ENCODE results near the gene DUSP1. TPM values are rescaled to one million over a fixed set of nuclear protein-coding genes. Genes with fewer than 3 reads are reported as not detected.
A peak's percentile ranks its signal among the peaks of the same experiment; 100 is the strongest.

The DUSP1 gene
- total and polyA plus RNA-seq, 4 donors = 138 to 1,153 (median 344) TPM

GRCh38 chr5:172819569-172819968 lies 48.6 kb upstream of the DUSP1 start:
- Histone ChIP-seq H3K36me3 (ENCODE audit: control insufficient read depth in 4 of 4, insufficient read depth in 4 of 4, low read length in 4 of 4) (no peaks in the 10 kb centered on the region), H3K27me3 (ENCODE audit: control insufficient read depth in 3 of 3, insufficient read depth in 3 of 3, low read length in 2 of 3) (no peaks in the 10 kb centered on the region), H3K4me1 (ENCODE audit: control insufficient read depth in 5 of 5, insufficient read depth in 5 of 5, low read length in 5 of 5) (peaks cover 0 to 14% (median 3%) of the 10 kb centered on the region in 5 donors), H3K9ac (ENCODE audit: insufficient read depth in 1 of 2, low read length in 2 of 2) (no peak overlapping the region), H3K4me3 (no peak overlapping the region), H3K27ac (ENCODE audit: low read depth in 1 of 2, low read length in 1 of 2) (peak overlapping the region in 1 of 2 donors; percentile 45), H3K9me3 (ENCODE audit: control insufficient read depth in 4 of 4, insufficient read depth in 3 of 4, low read length in 3 of 4) (peaks cover 0 to 2% (median 0%) of the 10 kb centered on the region in 4 donors)
- DNase-seq (no peak), ATAC-seq (ENCODE audit: insufficient read depth, low FRiP score) (no peak)
- TF ChIP-seq, protein P1, sequence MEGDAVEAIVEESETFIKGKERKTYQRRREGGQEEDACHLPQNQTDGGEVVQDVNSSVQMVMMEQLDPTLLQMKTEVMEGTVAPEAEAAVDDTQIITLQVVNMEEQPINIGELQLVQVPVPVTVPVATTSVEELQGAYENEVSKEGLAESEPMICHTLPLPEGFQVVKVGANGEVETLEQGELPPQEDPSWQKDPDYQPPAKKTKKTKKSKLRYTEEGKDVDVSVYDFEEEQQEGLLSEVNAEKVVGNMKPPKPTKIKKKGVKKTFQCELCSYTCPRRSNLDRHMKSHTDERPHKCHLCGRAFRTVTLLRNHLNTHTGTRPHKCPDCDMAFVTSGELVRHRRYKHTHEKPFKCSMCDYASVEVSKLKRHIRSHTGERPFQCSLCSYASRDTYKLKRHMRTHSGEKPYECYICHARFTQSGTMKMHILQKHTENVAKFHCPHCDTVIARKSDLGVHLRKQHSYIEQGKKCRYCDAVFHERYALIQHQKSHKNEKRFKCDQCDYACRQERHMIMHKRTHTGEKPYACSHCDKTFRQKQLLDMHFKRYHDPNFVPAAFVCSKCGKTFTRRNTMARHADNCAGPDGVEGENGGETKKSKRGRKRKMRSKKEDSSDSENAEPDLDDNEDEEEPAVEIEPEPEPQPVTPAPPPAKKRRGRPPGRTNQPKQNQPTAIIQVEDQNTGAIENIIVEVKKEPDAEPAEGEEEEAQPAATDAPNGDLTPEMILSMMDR (IDR thresholded peaks at IDR 0.05; ENCODE audit: control extremely low read depth, extremely low read depth) = no peak
- 83 to 94% methylated on average over 3 of the region's 3 CpGs for WGBS, 2 donors

DNA sequence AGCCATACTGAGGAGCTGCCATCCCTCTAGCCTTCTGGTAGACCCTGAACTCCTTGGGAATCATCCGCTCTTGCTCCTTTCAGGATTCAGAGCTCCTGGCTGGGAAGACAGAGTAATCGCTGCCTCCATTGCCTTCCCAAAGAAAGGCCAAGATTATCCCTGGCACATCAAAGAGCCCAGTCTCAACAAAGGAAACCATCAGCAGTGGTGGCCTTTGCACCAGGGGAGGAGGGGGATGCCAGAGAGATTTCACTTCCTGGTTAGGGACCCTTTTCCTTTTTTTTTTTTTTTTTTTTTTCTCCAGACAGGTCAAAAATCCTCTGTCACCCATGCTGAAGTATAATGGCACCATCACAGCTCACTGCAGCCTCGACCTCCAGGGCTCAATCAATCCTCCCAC lies 47.1 kb upstream of the DUSP1 start:
- peaks cover 0 to 2% (median 0%) of the 10 kb centered on the region in 4 donors for H3K9me3 ChIP-seq (ENCODE audit: control insufficient read depth in 4 of 4, insufficient read depth in 3 of 4, low read length in 3 of 4)
- H3K4me3 ChIP-seq = no peak overlapping the region
- peaks cover 0 to 14% (median 3%) of the 10 kb centered on the region in 5 donors for H3K4me1 ChIP-seq (ENCODE audit: control insufficient read depth in 5 of 5, insufficient read depth in 5 of 5, low read length in 5 of 5)
- ATAC-seq (ENCODE audit: insufficient read depth, low FRiP score) (no peak), DNase-seq (no peak)
- no peaks in the 10 kb centered on the region for H3K36me3 ChIP-seq (ENCODE audit: control insufficient read depth in 4 of 4, insufficient read depth in 4 of 4, low read length in 4 of 4)
- peak overlapping the region in 1 of 2 donors; percentile 55 for H3K27ac ChIP-seq (ENCODE audit: low read depth in 1 of 2, low read length in 1 of 2)
- no peaks in the 10 kb centered on the region for H3K27me3 ChIP-seq (ENCODE audit: control insufficient read depth in 3 of 3, insufficient read depth in 3 of 3, low read length in 2 of 3)
- 96% methylated on average over 3 of the region's 3 CpGs for WGBS, 2 donors
- H3K9ac ChIP-seq (ENCODE audit: insufficient read depth in 1 of 2, low read length in 2 of 2) = no peak overlapping the region
- TF ChIP-seq, protein P1 (IDR thresholded peaks at IDR 0.05; ENCODE audit: control extremely low read depth, extremely low read depth) = no peak

DNA sequence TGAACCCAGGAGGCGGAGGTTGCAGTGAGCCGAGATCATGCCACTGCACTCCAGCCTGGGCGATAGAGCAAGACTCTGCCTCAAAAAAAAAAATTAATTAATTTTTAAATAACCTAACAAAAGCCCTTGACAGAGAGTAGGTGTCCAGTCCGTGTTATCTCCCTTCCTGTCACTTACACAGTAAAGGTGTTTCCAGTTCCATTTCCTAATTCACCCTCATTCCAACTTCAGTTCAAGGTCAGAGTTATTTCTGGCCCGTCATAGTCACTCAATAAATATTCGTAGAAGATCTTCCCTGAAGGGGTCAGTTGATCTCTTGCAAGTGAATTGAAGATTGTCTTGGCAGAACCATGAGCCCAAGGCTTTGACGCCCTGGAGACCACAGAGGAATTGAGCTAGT lies 46.7 kb upstream of the DUSP1 start:
- Histone ChIP-seq H3K9me3 (ENCODE audit: control insufficient read depth in 4 of 4, insufficient read depth in 3 of 4, low read length in 3 of 4) (peaks cover 0 to 2% (median 0%) of the 10 kb centered on the region in 4 donors), H3K27me3 (ENCODE audit: control insufficient read depth in 3 of 3, insufficient read depth in 3 of 3, low read length in 2 of 3) (no peaks in the 10 kb centered on the region), H3K4me3 (no peak overlapping the region), H3K36me3 (ENCODE audit: control insufficient read depth in 4 of 4, insufficient read depth in 4 of 4, low read length in 4 of 4) (no peaks in the 10 kb centered on the region), H3K4me1 (ENCODE audit: control insufficient read depth in 5 of 5, insufficient read depth in 5 of 5, low read length in 5 of 5) (peaks cover 0 to 14% (median 3%) of the 10 kb centered on the region in 5 donors), H3K27ac (ENCODE audit: low read depth in 1 of 2, low read length in 1 of 2) (peak overlapping the region in 1 of 2 donors; percentile 55), H3K9ac (ENCODE audit: insufficient read depth in 1 of 2, low read length in 2 of 2) (no peak overlapping the region)
- DNase-seq = no peak
- 80 to 89% methylated on average over 7 of the region's 7 CpGs for WGBS, 2 donors
- no peak for ATAC-seq (ENCODE audit: insufficient read depth, low FRiP score)
- TF ChIP-seq, protein P1 (IDR thresholded peaks at IDR 0.05; ENCODE audit: control extremely low read depth, extremely low read depth) = no peak
